ENCODE data around the gene ADCY6.

ADCY6 gene

GRCh38 chr12:48815126-48816110, 26.5 kb upstream of the ADCY6 start:
- peak; percentile 63 for DNase-seq (ENCODE audit: low spot score)

GRCh38 chr12:48814262-48815125, 25.6 kb upstream of the ADCY6 start:
- DNase-seq (ENCODE audit: low spot score): peak; percentile 44

GRCh38 chr12:48813465-48814261, 24.8 kb upstream of the ADCY6 start:
- DNase-seq (ENCODE audit: low spot score): no peak

GRCh38 chr12:48812389-48812788, 23.5 kb upstream of the ADCY6 start:
- DNase-seq (ENCODE audit: low spot score): no peak

- no peak for DNase-seq (ENCODE audit: low spot score)
Observed at GRCh38 chr12:48811437-48812090, 22.7 kb upstream of the ADCY6 start.

- no peak for DNase-seq (ENCODE audit: low spot score)
Observed at GRCh38 chr12:48810903-48811431, 22.1 kb upstream of the ADCY6 start.

GRCh38 chr12:48807981-48808380, 19.1 kb upstream of the ADCY6 start:
- no peak for DNase-seq (ENCODE audit: low spot score)

GRCh38 chr12:48803675-48804074, 14.8 kb upstream of the ADCY6 start:
- DNase-seq (ENCODE audit: low spot score): no peak

- DNase-seq (ENCODE audit: low spot score): no peak
Observed at GRCh38 chr12:48800971-48801370, 12.1 kb upstream of the ADCY6 start.

- DNase-seq (ENCODE audit: low spot score): no peak
Observed at GRCh38 chr12:48800457-48800856, 11.6 kb upstream of the ADCY6 start.

GRCh38 chr12:48796976-48797375, 8.1 kb upstream of the ADCY6 start:
- DNase-seq (ENCODE audit: low spot score): no peak

GRCh38 chr12:48795550-48796455, 6.9 kb upstream of the ADCY6 start:
- peak; percentile 79 for DNase-seq (ENCODE audit: low spot score)

GRCh38 chr12:48794870-48795269, 6.0 kb upstream of the ADCY6 start:
- no peak for DNase-seq (ENCODE audit: low spot score)

- DNase-seq (ENCODE audit: low spot score): no peak
Observed at GRCh38 chr12:48793696-48794095, 4.8 kb upstream of the ADCY6 start.

GRCh38 chr12:48789858-48790326, 1.0 kb upstream of the ADCY6 start:
- DNase-seq (ENCODE audit: low spot score): no peak

- no peak for DNase-seq (ENCODE audit: low spot score)
Observed at GRCh38 chr12:48788524-48788853, 400 bp downstream of the ADCY6 start.

GRCh38 chr12:48787791-48788523, 932 bp downstream of the ADCY6 start:
- no peak for DNase-seq (ENCODE audit: low spot score)

- no peak for DNase-seq (ENCODE audit: low spot score)
Observed at GRCh38 chr12:48786591-48787544, 2.0 kb downstream of the ADCY6 start.
